ENCODE measurements around the gene INSYN2B.

GRCh38 chr5:169970339-169970738 is 10.0 kb downstream of the INSYN2B start:
- TF ChIP-seq, protein P1, sequence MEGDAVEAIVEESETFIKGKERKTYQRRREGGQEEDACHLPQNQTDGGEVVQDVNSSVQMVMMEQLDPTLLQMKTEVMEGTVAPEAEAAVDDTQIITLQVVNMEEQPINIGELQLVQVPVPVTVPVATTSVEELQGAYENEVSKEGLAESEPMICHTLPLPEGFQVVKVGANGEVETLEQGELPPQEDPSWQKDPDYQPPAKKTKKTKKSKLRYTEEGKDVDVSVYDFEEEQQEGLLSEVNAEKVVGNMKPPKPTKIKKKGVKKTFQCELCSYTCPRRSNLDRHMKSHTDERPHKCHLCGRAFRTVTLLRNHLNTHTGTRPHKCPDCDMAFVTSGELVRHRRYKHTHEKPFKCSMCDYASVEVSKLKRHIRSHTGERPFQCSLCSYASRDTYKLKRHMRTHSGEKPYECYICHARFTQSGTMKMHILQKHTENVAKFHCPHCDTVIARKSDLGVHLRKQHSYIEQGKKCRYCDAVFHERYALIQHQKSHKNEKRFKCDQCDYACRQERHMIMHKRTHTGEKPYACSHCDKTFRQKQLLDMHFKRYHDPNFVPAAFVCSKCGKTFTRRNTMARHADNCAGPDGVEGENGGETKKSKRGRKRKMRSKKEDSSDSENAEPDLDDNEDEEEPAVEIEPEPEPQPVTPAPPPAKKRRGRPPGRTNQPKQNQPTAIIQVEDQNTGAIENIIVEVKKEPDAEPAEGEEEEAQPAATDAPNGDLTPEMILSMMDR (IDR thresholded peaks at IDR 0.05; ENCODE audit: borderline replicate concordance, extremely low read depth, low read length, poor library complexity, severe bottlenecking): no peak
- TF ChIP-seq EZH2 (IDR thresholded peaks at IDR 0.05; ENCODE audit: borderline replicate concordance, low read depth, low read length, severe bottlenecking): no peak

All from DND-41 (cell line).